ENCODE results near the gene NUDT12. TPM values are rescaled to one million over a fixed set of nuclear protein-coding genes. Genes with fewer than 3 reads are reported as not detected.
A peak's percentile ranks its signal among the peaks of the same experiment; 100 is the strongest.

NUDT12 gene
- total RNA-seq, 1 experiment from 2014 or later, result 11.3 TPM

DNA sequence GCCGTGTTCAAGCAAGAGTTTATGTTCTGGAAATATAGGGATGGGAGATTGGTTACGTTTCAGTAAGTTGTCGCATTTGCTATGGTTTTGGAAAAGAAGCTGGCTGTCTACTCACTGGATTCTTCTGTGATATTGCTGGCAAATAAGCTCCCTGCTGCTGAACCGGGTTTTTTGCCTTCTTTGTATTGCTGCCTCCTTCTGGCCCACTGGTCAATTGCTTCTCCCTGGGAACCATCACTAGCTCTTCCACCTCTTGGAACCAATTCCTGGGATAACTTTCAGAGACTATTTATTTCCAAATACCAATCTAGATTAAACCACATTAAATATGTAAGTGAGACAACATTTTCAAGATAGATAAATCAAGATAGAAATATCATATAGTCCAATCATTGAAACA lies 43.0 kb downstream of the NUDT12 start:
- Histone ChIP-seq H2BK15ac (ENCODE audit: low read depth, low read length) (no peak overlapping the region), H3K79me1 (ENCODE audit: insufficient read depth, low read depth, low read length, poor library complexity, severe bottlenecking) (no peaks in the 10 kb centered on the region), H3K9me3 (ENCODE audit: control insufficient read depth, low read depth, low read length) (no peaks in the 10 kb centered on the region), H2BK5ac (ENCODE audit: insufficient read length, low read length) (no peak overlapping the region), H3K4ac (ENCODE audit: low read depth, low read length) (no peak overlapping the region), H3T11ph (ENCODE audit: low read length) (no peak overlapping the region), H2AK5ac (ENCODE audit: insufficient read length, low read length) (no peak overlapping the region), H2BK20ac (ENCODE audit: low read depth, low read length, poor library complexity, severe bottlenecking) (no peak overlapping the region), H3K18ac (ENCODE audit: insufficient read length, low read depth, low read length) (no peak overlapping the region), H2BK120ac (ENCODE audit: low read depth, low read length, poor library complexity, severe bottlenecking) (no peak overlapping the region), H3K27ac (ENCODE audit: insufficient read length, low read depth, low read length) (no peak overlapping the region), H3K14ac (ENCODE audit: insufficient read depth, low read length) (no peak overlapping the region), H3K27me3 (ENCODE audit: insufficient read depth, low read length) (no peaks in the 10 kb centered on the region), H3K23me2 (ENCODE audit: insufficient read length, low read depth, low read length, poor library complexity, severe bottlenecking) (no peaks in the 10 kb centered on the region), H3K23ac (ENCODE audit: insufficient read length, low read depth, low read length) (no peak overlapping the region), H2AFZ (ENCODE audit: low read length) (no peak overlapping the region), H4K20me1 (ENCODE audit: control insufficient read depth, insufficient read depth, insufficient read length) (no peaks in the 10 kb centered on the region), H4K5ac (ENCODE audit: insufficient read length, low read depth, low read length) (no peak overlapping the region), H3K79me2 (ENCODE audit: insufficient read depth, low read length) (no peaks in the 10 kb centered on the region), H2BK12ac (ENCODE audit: insufficient read length, low read depth, low read length) (no peak overlapping the region), H3K4me1 (ENCODE audit: insufficient read depth, low read length) (no peaks in the 10 kb centered on the region), H3K9ac (ENCODE audit: extremely low read depth, insufficient read length, low read length) (no peak overlapping the region), H4K8ac (replicated peaks; ENCODE audit: insufficient read length, low read depth, low read length) (no peak overlapping the region), H3K56ac (ENCODE audit: insufficient read length, low read depth, low read length) (no peak overlapping the region), H4K91ac (ENCODE audit: insufficient read length, low read depth, low read length) (no peak overlapping the region), H3K4me2 (ENCODE audit: insufficient read depth, insufficient read length, low read length) (no peak overlapping the region)
- Mint-ChIP-seq H3K4me1 (peaks cover 0 to 2% of the 10 kb centered on the region in 2 experiments; a peak in 2 of 4 replicates), H3K27ac (no peak overlapping the region), H3K27me3 (ENCODE audit: low read depth) (no peaks in the 10 kb centered on the region), H3K4me3 (no peak overlapping the region), H3K9me3 (no peaks in the 10 kb centered on the region), H3K36me3 (ENCODE audit: insufficient read depth in 1 of 3, low read depth in 3 of 3) (no peaks in the 10 kb centered on the region)
- no CpG with 5 or more reads among the region's 4 CpGs for WGBS (ENCODE audit: extremely low coverage, insufficient read length, low lambda C conversion rate)
- TF ChIP-seq, protein P1, sequence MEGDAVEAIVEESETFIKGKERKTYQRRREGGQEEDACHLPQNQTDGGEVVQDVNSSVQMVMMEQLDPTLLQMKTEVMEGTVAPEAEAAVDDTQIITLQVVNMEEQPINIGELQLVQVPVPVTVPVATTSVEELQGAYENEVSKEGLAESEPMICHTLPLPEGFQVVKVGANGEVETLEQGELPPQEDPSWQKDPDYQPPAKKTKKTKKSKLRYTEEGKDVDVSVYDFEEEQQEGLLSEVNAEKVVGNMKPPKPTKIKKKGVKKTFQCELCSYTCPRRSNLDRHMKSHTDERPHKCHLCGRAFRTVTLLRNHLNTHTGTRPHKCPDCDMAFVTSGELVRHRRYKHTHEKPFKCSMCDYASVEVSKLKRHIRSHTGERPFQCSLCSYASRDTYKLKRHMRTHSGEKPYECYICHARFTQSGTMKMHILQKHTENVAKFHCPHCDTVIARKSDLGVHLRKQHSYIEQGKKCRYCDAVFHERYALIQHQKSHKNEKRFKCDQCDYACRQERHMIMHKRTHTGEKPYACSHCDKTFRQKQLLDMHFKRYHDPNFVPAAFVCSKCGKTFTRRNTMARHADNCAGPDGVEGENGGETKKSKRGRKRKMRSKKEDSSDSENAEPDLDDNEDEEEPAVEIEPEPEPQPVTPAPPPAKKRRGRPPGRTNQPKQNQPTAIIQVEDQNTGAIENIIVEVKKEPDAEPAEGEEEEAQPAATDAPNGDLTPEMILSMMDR (conservative IDR thresholded peaks at IDR 0.05), result peak; percentile 69
- peak; percentile 46 for DNase-seq

Measured in H9 (cell line).